Right lobe of liver (tissue), 6 donors: ENCODE results near the gene ADCY1. TPM values are rescaled to one million over a fixed set of nuclear protein-coding genes. Genes with fewer than 3 reads are reported as not detected.

Experiments used
- ATAC-seq, 4 donors: fragments of 200-7000 bp; cut with Tn5 transposase; one replicate each; pipeline ENCODE4 v1.9.1; 2020; ENCODE audit warnings: mild to moderate bottlenecking in 4 of 4, moderate library complexity in 4 of 4
- DNase-seq, 3 donors: peaks; one replicate each; pipeline ENCODE4 v3.0.0-alpha.2; 2020
- H3K27ac ChIP-seq, 3 donors: fragments of 200-600 bp; one replicate each; pipeline ENCODE4 v1.8.0; 2022
- H3K27me3 ChIP-seq, 2 donors: fragments of 200-600 bp; one replicate each; pipeline ENCODE4 v1.8.0; 2022
- H3K36me3 ChIP-seq, 4 donors: fragments of 200-600 bp; sonication (generic) in 1 of 4; one replicate each; pipeline versions ENCODE4 v1.5.1 to v1.8.0; 2017 to 2022; ENCODE audit warnings: control low read depth in 1 of 4
- H3K4me1 ChIP-seq, 4 donors: fragments of 200-600 bp; sonication (generic) in 1 of 4; one replicate each; pipeline versions ENCODE4 v1.5.1 to v1.8.0; 2017 to 2022; ENCODE audit warnings: control low read depth in 1 of 4
- H3K4me3 ChIP-seq, 3 donors: fragments of 200-600 bp; one replicate each; pipeline ENCODE4 v1.8.0; 2022
- H3K9me3 ChIP-seq, 4 donors: fragments of 200-600 bp; sonication (generic) in 1 of 4; one replicate each; pipeline versions ENCODE4 v1.5.1 to v1.8.0; 2017 to 2022; ENCODE audit warnings: control low read depth in 1 of 4
- CTCF ChIP-seq, 4 donors: fragments of 200-600 bp in 3 of 4; fragments of 450-650 bp in 1 of 4; IDR thresholded peaks; one replicate each; pipeline versions ENCODE4 v1.5.1 to v1.8.0; 2016 to 2022; ENCODE audit warnings: antibody characterized with exemption in 4 of 4, mild to moderate bottlenecking in 2 of 4
- POLR2A ChIP-seq: fragments of 450-650 bp; IDR thresholded peaks from one replicate; pipeline ENCODE4 v1.6.1; 2017; ENCODE audit warnings: antibody characterized with exemption, mild to moderate bottlenecking
- WGBS: methylation state at CpG from one replicate; pipeline ENCODE4 v1.1.6; 2018; ENCODE audit warnings: low coverage, low lambda C conversion rate; ENCODE audit not compliant: insufficient coverage; ENCODE audit errors: missing lambda C conversion rate; 5-methylcytosine and 5-hydroxymethylcytosine counted together
- intact Hi-C, 2 donors: fragments of 100-400 bp; cut with DNase I; formaldehyde crosslinking; loops; one replicate each; pipeline versions ENCODE4 v1.11.2 to v1.14.1; 2022
- total RNA-seq, 6 experiments: library from RNA; depleted of rRNA in 2 of 6; stranded (reverse); fragments of >200 nt in 2 of 6; fragmentation: NEBNext Ultra II Directional in 3 of 6; extraction: Animal tissue kit (Norgen Biotek cat#: 25700) in 3 of 6; gene quantifications; one replicate each; pipeline versions ENCODE4 v1.1.0 to v1.2.4, GENCODE V29; 2016 to 2023
- donor health status: DM: no; HTN: yes; CAD: no.
- donor health status: DM: no; HTN: no; CAD: no.
- donor health status: DM: no; HTN: no; CAD: no.
- donor health status: DM: no; HTN: yes; CAD: no.
- donor health status: DM: no; HTN: yes; CAD: no.

Gene ADCY1
- total RNA-seq, 6 experiments from 2014 or later, result 7.2 to 17.6 (median 9.3) TPM

DNA sequence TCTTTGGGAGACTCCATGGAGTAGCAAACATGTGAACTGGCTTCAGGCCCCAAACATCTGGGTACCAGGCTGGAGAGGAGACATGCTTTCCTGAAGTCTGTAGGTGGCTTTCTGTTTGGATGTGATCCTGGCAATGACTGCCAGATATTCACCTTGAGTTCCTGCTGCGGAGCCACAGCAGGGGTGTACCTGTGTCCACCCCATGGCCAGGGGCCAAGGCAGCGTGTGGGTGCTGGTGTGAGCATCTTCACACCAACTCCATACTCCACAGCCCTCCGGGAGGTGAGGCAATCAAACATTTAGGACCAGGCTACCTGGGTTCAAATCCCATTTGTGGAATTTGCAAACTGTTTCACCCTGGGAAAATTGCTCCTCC is 113.0 kb downstream of the ADCY1 start:
- no peaks in the 10 kb centered on the region for H3K27me3 ChIP-seq
- WGBS, result no CpG with 5 or more reads among the region's 3 CpGs
- ATAC-seq (no peak), DNase-seq (peak in 1 of 3 donors; percentile 17)
- no peak overlapping the region for H3K4me3 ChIP-seq
- peak overlapping the region in 1 of 3 donors; percentile 22 for H3K27ac ChIP-seq
- intact Hi-C loops, result no loop called here
- peaks cover 0 to 23% (median 11%) of the 10 kb centered on the region in 4 donors for H3K4me1 ChIP-seq
- TF ChIP-seq POLR2A, result no peak
- H3K9me3 ChIP-seq, result no peaks in the 10 kb centered on the region
- no peaks in the 10 kb centered on the region for H3K36me3 ChIP-seq

GRCh38 chr7:45687721-45688120 is 113.6 kb downstream of the ADCY1 start:
- Histone ChIP-seq H3K9me3 (no peaks in the 10 kb centered on the region), H3K36me3 (no peaks in the 10 kb centered on the region), H3K4me3 (no peak overlapping the region), H3K27me3 (no peaks in the 10 kb centered on the region), H3K4me1 (peaks cover 0 to 29% (median 11%) of the 10 kb centered on the region in 4 donors), H3K27ac (peak overlapping the region in 2 of 3 donors; percentile 2 to 22)
- DNase-seq (peak; percentile 37 to 77 (median 65)), ATAC-seq (peak; percentile 19 to 35 (median 30))
- WGBS, result 24% methylated on average over 2 of the region's 3 CpGs
- no peak for TF ChIP-seq CTCF (IDR thresholded peaks at IDR 0.05)
- no peak for TF ChIP-seq POLR2A
- intact Hi-C loops, result no loop called here

DNA sequence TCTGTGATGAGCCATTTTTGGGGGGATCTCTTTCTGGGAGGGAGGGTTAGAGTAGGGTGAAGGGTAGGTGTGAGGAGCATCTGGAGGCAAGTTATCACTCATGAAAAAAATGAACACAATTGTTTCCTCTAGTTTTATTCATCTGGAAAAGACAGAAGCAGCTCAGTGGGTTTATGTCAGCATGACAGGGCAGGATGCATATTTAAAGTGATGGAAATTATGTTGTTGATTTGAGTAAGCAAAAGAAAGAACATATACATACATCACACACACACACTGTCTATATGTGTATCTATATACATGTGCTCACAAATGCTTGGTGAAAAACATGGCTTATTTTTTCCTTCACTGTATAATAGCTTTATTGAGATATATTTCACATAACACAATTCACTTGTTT is 114.2 kb downstream of the ADCY1 start:
- Histone ChIP-seq H3K27ac (peak overlapping the region in 1 of 3 donors; percentile 31), H3K9me3 (no peaks in the 10 kb centered on the region), H3K4me1 (peaks cover 0 to 31% (median 11%) of the 10 kb centered on the region in 4 donors), H3K27me3 (no peaks in the 10 kb centered on the region), H3K36me3 (no peaks in the 10 kb centered on the region), H3K4me3 (no peak overlapping the region)
- TF ChIP-seq CTCF (IDR thresholded peaks at IDR 0.05) (no peak), POLR2A (no peak)
- DNase-seq, result no peak
- ATAC-seq, result no peak
- intact Hi-C loops, result no loop called here

- DNase-seq, result peak in 1 of 3 donors; percentile 23
- Histone ChIP-seq H3K36me3 (no peaks in the 10 kb centered on the region), H3K4me3 (no peak overlapping the region), H3K27me3 (no peaks in the 10 kb centered on the region), H3K27ac (peak overlapping the region; percentile 33 to 95 (median 88)), H3K9me3 (no peaks in the 10 kb centered on the region), H3K4me1 (peaks cover 0 to 31% (median 11%) of the 10 kb centered on the region in 4 donors)
- TF ChIP-seq CTCF (IDR thresholded peaks at IDR 0.05), result no peak
- TF ChIP-seq POLR2A, result no peak
- WGBS, result 30% methylated on average over 5 of the region's 10 CpGs
- peak in 1 of 4 donors; percentile 42 for ATAC-seq
- intact Hi-C loops, result no loop called here
Observed at GRCh38 chr7:45689011-45689796, 115.0 kb downstream of the ADCY1 start.
